Activated B cell treated with CpG ODN at 0.5 μM for 24 hours (primary cell): ENCODE data around the gene ETV7. TPM values are rescaled to one million over a fixed set of nuclear protein-coding genes. Genes with fewer than 3 reads are reported as not detected.

Experiments used
- ATAC-seq: fragments of 200-7000 bp; cut with Tn5 transposase; one replicate; pipeline ENCODE4 v1.10.0; 2021; ENCODE audit warnings: low read depth, mild to moderate bottlenecking, moderate library complexity
- CTCF ChIA-PET: fragments of 350-600 bp; sonication (Branson Sonifier 250); formaldehyde crosslinking; loops from one replicate; lab custom pipeline; 2021; ENCODE audit warnings: antibody characterized with exemption; lab: Charles Lee
- POLR2A ChIA-PET: fragments of 350-600 bp; sonication (Branson Sonifier 250); formaldehyde crosslinking; loops from one replicate; lab custom pipeline; 2021; ENCODE audit warnings: antibody characterized with exemption; lab: Charles Lee
- DNase-seq: peaks from one replicate; pipeline ENCODE4 v3.0.0; 2022
- H3K27ac Mint-ChIP-seq: one replicate; pipeline ENCODE4 v1.8.0; 2020; ENCODE audit warnings: mixed read lengths
- H3K27me3 Mint-ChIP-seq: one replicate; pipeline ENCODE4 v1.8.0; 2021; ENCODE audit warnings: mixed read lengths
- H3K36me3 Mint-ChIP-seq: one replicate; pipeline ENCODE4 v1.8.0; 2021; ENCODE audit warnings: low read depth, mixed read lengths
- H3K4me1 Mint-ChIP-seq: one replicate; pipeline ENCODE4 v1.8.0; 2021; ENCODE audit warnings: mixed read lengths
- H3K4me3 Mint-ChIP-seq: one replicate; pipeline ENCODE4 v1.8.0; 2020; ENCODE audit warnings: mild to moderate bottlenecking, mixed read lengths
- H3K9me3 Mint-ChIP-seq: one replicate; pipeline ENCODE4 v1.8.0; 2020; ENCODE audit warnings: mixed read lengths
- intact Hi-C: fragments of 100-400 bp; cut with micrococcal nuclease; formaldehyde crosslinking; loops from one replicate; pipeline ENCODE4 v1.15.1; 2024
- total RNA-seq: library from RNA; stranded (reverse); gene quantifications from 2 replicates; pipeline ENCODE4 v1.2.3, GENCODE V29; 2022
- TF ChIP-seq, protein P1 (sequence below): fragments of 200-600 bp; IDR thresholded peaks from one replicate; pipeline ENCODE4 v1.8.0; 2022; ENCODE audit warnings: antibody characterized with exemption, mild to moderate bottlenecking

ETV7 gene
- total RNA-seq, 1 donor from 2014 or later, result 0.51 TPM

DNA sequence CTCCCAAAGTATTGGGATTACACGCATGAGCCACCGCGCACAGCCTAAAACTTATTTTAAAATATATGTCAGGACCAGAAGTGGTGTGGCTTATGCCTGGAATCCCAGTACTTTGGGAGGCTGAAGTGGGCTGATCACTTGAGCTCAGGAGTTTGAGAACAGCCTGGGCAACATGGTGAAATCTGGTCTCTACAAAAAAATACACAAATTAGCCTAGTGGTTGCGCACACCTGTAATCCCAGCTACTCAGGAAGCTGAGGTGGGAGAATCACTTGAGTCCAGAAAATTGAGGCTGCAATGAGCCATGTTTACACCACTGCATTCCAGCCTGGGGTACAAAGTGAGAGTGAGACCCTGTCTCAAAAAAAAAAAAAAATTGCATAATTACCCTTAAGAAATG lies 41.4 kb upstream of the ETV7 start:
- ATAC-seq (no peak), DNase-seq (no peak)
- Mint-ChIP-seq H3K36me3 (no peaks in the 10 kb centered on the region), H3K9me3 (no peaks in the 10 kb centered on the region), H3K4me3 (no peak overlapping the region), H3K4me1 (peaks cover 2% of the 10 kb centered on the region), H3K27me3 (no peaks in the 10 kb centered on the region), H3K27ac (no peak overlapping the region)
- TF ChIP-seq, protein P1, sequence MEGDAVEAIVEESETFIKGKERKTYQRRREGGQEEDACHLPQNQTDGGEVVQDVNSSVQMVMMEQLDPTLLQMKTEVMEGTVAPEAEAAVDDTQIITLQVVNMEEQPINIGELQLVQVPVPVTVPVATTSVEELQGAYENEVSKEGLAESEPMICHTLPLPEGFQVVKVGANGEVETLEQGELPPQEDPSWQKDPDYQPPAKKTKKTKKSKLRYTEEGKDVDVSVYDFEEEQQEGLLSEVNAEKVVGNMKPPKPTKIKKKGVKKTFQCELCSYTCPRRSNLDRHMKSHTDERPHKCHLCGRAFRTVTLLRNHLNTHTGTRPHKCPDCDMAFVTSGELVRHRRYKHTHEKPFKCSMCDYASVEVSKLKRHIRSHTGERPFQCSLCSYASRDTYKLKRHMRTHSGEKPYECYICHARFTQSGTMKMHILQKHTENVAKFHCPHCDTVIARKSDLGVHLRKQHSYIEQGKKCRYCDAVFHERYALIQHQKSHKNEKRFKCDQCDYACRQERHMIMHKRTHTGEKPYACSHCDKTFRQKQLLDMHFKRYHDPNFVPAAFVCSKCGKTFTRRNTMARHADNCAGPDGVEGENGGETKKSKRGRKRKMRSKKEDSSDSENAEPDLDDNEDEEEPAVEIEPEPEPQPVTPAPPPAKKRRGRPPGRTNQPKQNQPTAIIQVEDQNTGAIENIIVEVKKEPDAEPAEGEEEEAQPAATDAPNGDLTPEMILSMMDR, result no peak
- intact Hi-C loops, result loop anchor here (10.0 kb wide), 1 partner anchor 676 kb away; no protein-coding TSS in a partner anchor
- ChIA-PET POLR2A (interaction anchor here (0.8 to 1.2 kb wide), 2 partner anchors 15 to 167 kb away, joined by 3 read pairs; no protein-coding TSS in a partner anchor), CTCF (interaction anchor here (0.7 to 1.7 kb wide), 3 partner anchors 41 to 330 kb away, joined by 3 to 4 read pairs (median 3); no protein-coding TSS in a partner anchor)

GRCh38 chr6:36426622-36427021 lies 39.2 kb upstream of the ETV7 start:
- CTCF ChIA-PET, result no interaction called here

DNA sequence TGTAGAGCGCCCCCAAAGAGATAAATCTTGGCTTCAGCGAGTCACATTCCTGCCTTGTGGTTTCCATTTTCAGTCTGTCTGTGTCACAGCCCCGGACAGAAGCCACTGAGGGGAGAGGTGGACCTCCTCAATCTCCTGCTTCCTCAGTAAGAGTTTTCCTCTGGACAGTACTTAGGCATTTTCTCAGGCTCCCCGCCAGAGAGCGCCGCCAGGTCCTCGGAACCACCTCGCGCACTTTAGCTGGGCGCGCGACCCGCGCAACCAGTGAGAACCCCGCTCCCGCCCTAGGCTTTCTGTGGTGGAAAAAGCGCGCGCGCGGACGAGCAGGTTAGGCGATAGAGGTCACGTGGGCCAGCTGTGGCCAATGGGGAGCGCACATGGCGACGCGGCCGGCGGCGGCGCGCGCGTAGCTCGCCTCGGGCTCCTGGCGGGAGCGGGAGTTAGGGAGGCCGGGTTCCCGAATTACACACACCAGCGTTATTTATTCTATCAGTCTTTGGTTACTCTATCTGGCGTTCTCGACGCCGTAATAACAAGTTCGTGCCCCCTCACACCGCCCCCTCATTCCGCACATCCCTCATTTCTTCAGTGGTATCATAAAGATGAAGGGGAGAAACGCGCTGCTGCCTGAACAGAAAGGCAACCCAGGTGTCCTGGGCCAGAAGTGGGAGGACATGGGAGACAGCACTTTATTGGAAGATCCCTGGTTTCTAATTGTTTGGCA lies 35.8 kb upstream of the ETV7 start:
- Mint-ChIP-seq H3K36me3 (peaks cover 3% of the 10 kb centered on the region), H3K9me3 (no peaks in the 10 kb centered on the region), H3K27ac (peak overlapping the region; percentile 89), H3K4me1 (peaks cover 16% of the 10 kb centered on the region), H3K27me3 (no peaks in the 10 kb centered on the region), H3K4me3 (peak overlapping the region; percentile 94)
- CTCF ChIA-PET, result interaction anchor here (0.6 to 1.7 kb wide), 18 partner anchors 17 to 462 kb away, joined by 3 to 12 read pairs (median 3); partner anchors contain the start of gene C6orf89
- intact Hi-C loops, result loop anchor here (1.0 to 10.0 kb wide), 6 partner anchors 19 to 682 kb away; partner anchors contain the start of genes KCTD20, PXT1, SRSF3 and STK38
- POLR2A ChIA-PET, result interaction anchor here (0.5 to 2.4 kb wide), 10 partner anchors 18 to 336 kb away, joined by 3 to 25 read pairs (median 6); partner anchors contain the start of genes KCTD20 and SRSF3
- ATAC-seq (peak; percentile 95), DNase-seq (peak; percentile 91)
- TF ChIP-seq, protein P1, result no peak

More at GRCh38 chr6:36426622-36427021, 39.2 kb upstream of the ETV7 start:
- Mint-ChIP-seq H3K9me3 (no peaks in the 10 kb centered on the region), H3K36me3 (peaks cover 3% of the 10 kb centered on the region), H3K27me3 (no peaks in the 10 kb centered on the region), H3K27ac (no peak overlapping the region), H3K4me1 (peaks cover 16% of the 10 kb centered on the region), H3K4me3 (no peak overlapping the region)
- DNase-seq (no peak), ATAC-seq (no peak)
- intact Hi-C loops, result loop anchor here (10.0 kb wide), 1 partner anchor 678 kb away; no protein-coding TSS in a partner anchor
- TF ChIP-seq, protein P1, result no peak
- POLR2A ChIA-PET, result interaction anchor here (0.6 kb wide), 1 partner anchor 113 kb away, joined by 4 read pairs; no protein-coding TSS in a partner anchor

- no peaks in the 10 kb centered on the region for H3K27me3 Mint-ChIP-seq
- ATAC-seq (peak; percentile 2), DNase-seq (no peak)
- peaks cover 3% of the 10 kb centered on the region for H3K36me3 Mint-ChIP-seq
- H3K4me3 Mint-ChIP-seq, result peak overlapping the region; percentile 94
- intact Hi-C loops, result loop anchor here (1.0 to 10.0 kb wide), 6 partner anchors 20 to 682 kb away; partner anchors contain the start of genes KCTD20, PXT1, SRSF3 and STK38
- POLR2A ChIA-PET, result interaction anchor here (0.6 to 2.4 kb wide), 9 partner anchors 15 to 269 kb away, joined by 3 to 25 read pairs (median 5); partner anchors contain the start of genes KCTD20 and SRSF3
- peak overlapping the region; percentile 89 for H3K27ac Mint-ChIP-seq
- CTCF ChIA-PET, result interaction anchor here (0.8 to 1.7 kb wide), 12 partner anchors 19 to 463 kb away, joined by 3 to 12 read pairs (median 4); partner anchors contain the start of gene C6orf89
- no peaks in the 10 kb centered on the region for H3K9me3 Mint-ChIP-seq
- TF ChIP-seq, protein P1, result no peak
- peaks cover 16% of the 10 kb centered on the region for H3K4me1 Mint-ChIP-seq
Observed at GRCh38 chr6:36422714-36423100, 35.2 kb upstream of the ETV7 start.

GRCh38 chr6:36419310-36419709 lies 31.8 kb upstream of the ETV7 start:
- TF ChIP-seq, protein P1, result no peak
- ChIA-PET CTCF (interaction anchor here (0.6 kb wide), 2 partner anchors 344 to 364 kb away, joined by 3 read pairs; no protein-coding TSS in a partner anchor), POLR2A (no interaction called here)

More at GRCh38 chr6:36419310-36419709, 31.8 kb upstream of the ETV7 start:
- intact Hi-C loops, result no loop called here
- Mint-ChIP-seq H3K36me3 (peaks cover 3% of the 10 kb centered on the region), H3K4me3 (no peak overlapping the region), H3K27me3 (no peaks in the 10 kb centered on the region), H3K9me3 (no peaks in the 10 kb centered on the region), H3K4me1 (peaks cover 16% of the 10 kb centered on the region), H3K27ac (no peak overlapping the region)
- ATAC-seq (no peak), DNase-seq (no peak)
